HG02642 (cell line): ENCODE results near the gene CFAP119.

Experiments used
- ATAC-seq: cut with Tn5 transposase; IDR thresholded peaks from one replicate; pipeline ENCODE4 v1.9.1; 2021; ENCODE audit warnings: mild to moderate bottlenecking; ENCODE audit not compliant: unreplicated experiment, poor library complexity

The CFAP119 gene

DNA sequence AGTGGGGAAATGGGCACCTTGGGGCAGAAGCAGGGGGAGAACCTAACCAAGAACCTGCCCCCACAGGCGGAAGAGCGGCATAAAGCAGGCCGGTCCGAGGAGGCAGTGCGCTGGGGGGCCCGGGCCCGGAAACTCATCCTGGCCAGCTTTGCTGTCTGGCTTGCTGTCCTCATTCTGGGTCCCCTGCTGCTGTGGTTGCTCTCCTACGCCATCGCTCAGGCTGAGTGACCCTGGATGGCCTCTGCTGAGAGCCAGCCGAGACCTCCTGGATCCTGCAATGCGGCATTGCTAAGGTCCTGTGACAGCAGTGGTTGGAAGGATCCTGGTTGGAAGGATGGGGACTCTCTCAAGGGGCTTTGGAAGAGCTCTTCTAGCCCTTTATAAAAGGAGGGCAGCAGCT, 18.1 kb downstream of the CFAP119 start:
- ATAC-seq: no peak

DNA sequence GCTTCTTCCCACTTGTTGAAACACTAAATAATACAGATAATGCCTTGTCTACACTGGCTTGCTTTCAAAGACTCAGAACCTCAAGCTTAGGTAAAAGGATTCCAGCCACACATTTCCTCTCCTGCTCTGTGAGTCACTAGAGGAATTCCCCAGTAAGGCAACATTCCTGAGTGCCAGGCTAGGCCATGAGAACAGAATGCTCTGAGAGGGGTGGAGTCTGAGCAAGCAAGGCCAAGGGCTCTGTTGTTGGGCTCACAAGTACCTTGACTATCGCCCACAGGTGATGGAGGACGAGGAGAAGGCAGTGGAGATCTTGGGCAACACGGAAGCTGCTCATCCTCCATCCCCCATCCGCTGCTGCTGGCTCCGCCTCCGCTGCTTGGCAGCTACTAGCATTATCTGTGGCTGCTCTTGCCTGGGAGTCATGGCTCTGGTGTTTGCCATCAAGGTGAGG, 20.4 kb downstream of the CFAP119 start:
- ATAC-seq: no peak

DNA sequence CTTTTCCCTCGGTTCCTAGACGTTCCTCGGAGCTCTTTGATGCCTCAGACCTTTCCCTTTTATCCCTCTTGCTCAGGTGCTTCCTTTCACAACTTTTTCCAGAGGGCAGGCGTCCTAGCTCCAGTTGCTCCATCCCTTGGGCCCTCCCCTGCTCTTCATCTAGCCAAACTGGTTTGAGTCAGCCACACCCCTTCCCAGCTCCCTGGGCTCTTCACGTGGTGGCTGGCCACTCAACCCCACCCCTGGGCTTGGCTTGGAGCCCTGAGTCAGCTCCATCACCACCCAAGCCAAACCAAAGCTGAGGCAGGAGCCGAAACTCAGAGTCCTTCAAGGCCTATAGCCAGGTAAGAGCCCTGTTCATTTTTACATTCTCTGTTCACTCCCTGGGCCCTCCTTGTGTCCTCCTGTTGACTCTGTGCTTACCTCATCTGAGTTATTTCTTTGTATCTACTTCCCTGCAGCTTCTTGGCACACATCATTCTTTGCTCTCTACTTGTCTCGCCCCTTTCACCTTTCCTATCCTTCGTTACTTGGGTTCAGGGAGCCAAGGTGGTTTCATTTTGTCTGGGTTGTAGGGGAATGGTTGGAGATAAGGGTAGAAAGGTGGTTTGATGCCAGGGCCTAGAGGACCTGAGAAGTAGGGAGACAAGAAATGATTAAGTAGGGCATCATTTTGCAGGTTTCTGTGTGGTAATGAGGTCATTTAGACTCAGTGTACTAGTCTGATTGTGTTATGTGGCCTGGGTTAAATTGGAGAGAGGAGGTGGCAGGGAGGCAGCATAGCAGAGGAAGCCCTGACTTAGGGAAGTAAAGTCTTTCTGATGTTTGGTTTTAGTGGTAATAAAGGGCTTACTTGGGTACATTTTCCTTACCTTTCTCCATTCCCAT, 21.3 kb downstream of the CFAP119 start:
- no peak for ATAC-seq

DNA sequence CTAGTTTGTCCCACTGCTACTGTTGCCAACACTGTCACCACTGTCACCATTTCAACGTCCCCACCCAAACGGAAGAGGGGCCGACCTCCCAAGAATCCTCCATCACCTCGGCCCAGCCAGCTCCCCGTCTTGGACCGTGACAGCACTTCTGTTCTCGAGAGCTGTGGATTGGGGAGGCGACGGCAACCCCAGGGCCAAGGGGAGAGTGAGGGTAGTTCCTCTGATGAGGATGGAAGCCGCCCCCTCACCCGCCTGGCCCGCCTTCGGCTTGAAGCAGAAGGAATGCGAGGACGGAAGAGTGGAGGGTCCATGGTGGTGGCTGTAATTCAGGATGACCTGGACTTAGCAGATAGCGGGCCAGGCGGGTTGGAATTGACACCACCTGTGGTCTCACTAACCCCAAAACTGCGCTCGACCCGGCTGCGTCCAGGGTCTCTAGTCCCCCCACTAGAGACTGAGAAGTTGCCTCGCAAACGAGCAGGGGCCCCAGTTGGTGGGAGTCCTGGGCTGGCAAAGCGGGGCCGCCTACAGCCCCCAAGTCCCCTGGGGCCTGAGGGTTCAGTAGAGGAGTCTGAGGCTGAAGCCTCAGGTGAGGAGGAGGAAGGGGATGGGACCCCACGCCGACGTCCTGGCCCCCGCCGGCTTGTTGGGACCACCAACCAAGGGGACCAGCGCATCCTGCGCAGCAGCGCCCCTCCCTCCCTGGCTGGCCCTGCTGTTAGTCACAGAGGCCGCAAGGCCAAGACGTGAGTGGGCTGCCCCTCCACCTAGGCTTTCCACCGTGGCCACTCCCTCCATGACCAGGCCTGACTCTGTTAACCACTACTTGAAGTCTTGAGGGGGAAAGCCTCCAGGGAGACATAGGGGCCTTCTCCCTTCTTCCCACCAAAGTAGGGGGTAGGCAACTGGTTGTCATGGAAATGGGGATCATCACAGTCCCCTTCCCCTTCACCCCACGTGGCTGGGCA, 22.6 kb downstream of the CFAP119 start:
- no peak for ATAC-seq

DNA sequence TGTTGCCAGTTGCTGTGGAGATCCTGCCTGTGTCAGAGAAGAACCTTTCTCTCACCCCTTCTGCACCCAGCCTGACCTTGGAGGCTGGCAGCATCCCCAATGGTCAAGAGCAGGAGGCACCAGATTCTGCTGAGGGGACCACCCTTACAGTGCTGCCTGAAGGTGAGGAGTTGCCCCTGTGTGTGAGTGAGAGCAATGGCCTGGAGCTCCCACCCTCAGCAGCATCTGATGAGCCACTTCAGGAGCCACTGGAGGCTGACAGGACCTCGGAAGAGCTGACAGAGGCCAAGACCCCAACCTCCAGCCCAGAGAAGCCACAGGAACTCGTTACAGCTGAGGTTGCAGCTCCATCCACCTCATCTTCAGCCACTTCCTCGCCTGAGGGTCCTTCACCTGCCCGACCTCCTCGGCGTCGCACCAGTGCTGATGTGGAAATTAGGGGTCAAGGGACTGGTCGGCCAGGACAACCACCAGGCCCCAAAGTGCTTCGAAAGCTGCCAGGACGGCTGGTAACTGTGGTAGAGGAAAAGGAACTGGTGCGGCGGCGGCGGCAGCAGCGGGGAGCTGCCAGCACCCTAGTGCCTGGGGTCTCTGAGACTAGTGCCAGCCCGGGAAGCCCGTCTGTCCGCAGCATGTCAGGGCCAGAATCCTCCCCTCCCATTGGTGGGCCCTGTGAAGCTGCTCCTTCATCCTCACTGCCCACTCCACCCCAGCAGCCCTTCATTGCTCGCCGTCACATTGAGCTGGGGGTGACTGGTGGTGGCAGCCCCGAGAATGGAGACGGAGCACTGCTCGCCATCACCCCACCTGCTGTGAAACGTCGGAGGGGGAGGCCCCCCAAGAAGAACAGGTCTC, 23.8 kb downstream of the CFAP119 start:
- ATAC-seq: no peak

DNA sequence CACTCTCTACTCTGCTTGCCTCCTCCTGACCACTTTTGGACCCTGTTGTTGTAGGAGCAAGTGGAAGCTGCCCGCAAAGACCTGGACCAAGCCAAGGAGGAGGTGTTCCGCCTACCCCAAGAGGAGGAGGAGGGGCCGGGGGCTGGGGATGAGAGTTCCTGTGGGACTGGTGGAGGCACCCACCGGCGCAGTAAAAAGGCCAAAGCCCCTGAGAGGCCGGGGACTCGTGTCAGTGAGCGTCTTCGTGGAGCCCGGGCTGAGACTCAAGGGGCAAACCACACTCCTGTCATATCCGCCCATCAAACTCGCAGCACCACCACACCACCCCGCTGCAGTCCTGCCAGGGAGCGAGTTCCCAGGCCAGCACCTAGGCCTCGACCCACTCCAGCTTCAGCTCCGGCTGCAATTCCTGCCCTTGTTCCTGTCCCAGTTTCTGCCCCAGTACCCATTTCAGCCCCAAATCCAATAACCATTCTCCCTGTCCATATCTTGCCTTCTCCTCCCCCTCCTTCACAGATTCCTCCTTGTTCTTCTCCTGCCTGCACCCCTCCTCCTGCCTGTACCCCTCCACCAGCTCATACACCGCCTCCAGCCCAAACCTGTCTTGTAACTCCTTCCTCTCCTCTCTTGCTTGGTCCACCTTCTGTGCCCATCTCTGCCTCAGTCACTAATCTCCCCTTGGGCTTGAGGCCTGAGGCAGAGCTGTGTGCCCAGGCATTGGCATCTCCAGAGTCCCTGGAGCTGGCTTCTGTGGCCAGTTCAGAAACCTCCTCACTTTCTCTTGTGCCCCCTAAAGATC, 24.7 kb downstream of the CFAP119 start:
- ATAC-seq: no peak

DNA sequence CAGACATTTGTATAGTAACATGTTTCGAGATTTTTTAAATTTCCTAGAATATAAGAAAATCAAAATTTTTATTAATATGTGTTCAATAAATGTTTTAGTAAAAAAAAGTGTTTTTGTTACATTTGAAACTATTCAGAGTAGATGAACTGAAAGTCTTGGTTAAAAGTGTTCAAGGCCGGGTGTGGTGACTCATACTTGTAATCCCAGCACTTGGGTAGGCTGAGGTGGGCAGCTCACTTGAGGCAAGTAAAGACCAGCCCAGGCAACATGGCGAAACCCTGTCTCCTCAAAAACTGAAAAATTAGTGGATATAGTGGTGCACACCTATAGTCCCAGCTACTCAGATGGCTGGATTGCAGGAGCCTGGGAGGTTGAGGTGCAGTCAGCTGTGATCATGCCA, 30.5 kb downstream of the CFAP119 start:
- no peak for ATAC-seq

DNA sequence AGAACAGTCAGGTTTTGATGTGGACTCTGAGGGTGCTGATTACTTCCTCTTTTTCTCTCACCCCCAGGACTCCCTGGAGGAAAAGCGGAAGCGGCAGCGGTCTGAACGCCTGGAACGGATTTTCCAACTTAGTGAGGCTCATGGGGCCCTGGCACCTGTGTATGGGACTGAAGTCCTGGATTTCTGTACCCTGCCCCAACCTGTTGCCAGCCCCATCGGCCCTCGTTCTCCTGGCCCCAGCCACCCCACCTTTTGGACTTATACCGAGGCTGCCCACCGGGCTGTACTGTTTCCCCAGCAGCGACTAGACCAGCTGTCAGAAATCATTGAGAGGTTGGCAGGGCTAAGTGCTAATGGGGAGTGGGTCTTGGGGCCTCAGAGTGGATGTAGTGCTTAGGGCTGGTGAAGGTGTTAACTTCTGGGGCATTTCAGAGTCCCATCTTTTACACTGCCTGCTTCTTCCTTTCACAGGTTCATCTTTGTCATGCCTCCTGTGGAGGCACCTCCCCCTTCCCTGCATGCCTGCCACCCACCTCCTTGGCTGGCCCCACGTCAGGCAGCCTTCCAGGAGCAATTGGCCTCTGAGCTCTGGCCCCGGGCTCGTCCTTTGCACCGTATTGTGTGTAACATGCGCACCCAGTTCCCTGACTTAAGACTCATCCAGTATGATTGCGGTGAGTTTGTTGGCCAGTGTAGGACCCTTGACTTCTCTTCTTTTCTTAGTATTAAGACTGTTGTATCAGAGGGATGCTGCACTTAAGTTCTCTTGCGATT, 32.8 kb downstream of the CFAP119 start:
- ATAC-seq: no peak

DNA sequence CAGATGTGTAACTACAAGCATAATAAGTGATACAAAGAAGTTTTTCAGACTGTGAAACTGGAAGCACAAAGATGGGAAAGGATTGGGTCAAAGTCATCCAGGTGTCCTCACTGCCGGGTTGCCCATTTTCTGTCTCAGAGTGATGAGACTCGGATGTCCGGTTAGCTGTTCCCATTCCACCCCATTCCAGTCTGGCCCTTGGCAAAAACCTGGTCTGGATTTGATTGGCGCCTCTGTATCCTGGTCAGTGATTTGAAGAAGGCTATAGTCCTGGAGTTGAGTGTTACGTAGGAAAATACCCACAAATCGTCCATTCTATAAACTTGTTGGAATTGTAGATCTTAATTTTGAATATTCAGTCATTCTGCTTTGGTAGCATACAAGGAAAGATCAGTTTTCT, 33.5 kb downstream of the CFAP119 start:
- no peak for ATAC-seq

DNA sequence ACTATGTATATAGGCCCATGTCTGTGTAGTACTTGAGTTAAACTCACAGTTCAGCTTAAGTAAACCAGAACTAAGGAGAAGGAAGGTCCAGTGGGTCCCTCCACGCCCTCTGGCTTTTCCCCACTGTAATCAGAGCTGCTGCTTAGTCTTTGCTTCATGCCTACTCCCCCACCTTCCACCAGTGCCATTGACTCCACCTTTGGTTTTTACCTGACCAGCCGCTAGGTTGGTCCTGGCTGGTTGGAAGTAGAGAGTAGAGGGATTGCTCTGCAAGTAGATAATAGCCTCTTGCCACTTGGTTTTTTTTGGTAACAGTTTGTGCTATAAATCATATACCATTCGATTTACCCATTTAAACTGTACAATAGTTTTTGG, 36.5 kb downstream of the CFAP119 start:
- ATAC-seq: no peak

DNA sequence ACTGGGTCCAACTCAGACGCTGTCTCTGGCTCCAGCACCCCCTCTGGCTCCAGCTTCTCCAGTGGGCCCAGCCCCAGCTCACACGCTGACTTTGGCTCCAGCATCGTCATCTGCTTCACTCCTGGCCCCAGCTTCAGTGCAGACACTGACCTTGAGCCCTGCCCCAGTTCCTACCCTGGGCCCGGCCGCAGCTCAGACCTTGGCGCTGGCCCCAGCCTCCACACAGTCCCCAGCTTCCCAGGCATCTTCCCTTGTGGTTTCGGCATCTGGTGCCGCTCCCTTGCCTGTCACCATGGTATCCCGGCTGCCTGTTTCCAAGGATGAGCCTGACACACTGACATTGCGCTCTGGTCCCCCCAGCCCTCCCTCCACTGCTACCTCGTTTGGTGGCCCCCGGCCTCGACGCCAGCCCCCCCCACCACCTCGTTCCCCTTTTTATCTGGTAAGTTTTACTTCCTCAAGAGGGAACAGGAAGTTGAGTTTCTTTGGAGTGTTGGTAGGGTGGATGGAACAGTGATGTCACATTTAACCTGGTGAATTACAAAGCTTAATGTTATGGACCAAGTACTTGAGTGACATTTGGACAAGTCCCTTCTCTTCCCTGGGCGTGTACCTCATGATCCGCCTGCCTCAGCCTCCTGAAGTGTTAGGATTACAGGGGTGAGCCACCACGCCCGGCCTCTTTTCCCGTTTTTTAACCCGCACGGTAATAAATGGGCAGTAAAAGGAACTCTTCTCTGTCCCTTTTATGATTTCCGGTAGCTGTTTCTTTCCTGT, 37.0 kb downstream of the CFAP119 start:
- no peak for ATAC-seq

DNA sequence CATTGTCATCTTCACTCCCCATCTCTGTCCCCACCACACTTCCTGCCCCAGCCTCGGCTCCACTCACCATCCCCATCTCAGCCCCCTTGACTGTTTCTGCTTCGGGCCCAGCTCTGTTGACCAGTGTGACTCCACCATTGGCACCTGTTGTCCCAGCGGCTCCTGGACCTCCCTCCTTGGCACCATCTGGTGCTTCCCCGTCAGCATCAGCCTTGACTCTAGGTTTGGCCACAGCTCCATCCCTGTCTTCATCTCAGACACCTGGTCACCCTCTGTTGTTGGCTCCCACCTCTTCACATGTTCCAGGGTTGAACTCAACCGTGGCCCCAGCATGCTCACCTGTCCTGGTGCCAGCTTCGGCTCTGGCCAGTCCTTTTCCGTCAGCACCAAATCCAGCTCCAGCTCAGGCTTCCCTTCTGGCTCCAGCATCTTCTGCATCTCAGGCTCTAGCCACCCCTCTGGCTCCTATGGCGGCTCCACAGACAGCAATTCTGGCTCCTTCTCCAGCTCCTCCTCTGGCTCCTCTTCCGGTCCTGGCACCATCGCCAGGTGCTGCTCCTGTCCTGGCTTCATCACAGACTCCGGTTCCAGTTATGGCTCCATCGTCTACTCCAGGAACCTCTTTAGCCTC, 38.0 kb downstream of the CFAP119 start:
- no peak for ATAC-seq

DNA sequence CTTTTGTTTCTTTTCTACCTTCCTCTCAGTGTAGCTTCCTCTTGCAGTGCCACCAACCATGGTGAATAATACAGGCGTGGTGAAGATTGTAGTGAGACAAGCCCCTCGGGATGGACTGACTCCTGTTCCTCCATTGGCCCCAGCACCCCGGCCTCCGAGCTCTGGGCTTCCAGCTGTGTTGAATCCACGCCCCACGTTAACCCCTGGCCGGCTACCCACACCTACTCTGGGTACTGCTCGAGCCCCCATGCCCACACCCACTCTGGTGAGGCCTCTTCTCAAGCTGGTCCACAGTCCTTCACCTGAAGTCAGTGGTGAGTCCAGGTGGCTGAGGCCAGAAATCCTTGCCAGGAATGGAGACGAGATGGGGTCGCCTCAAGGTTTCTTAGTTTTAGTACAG, 38.9 kb downstream of the CFAP119 start:
- no peak for ATAC-seq

DNA sequence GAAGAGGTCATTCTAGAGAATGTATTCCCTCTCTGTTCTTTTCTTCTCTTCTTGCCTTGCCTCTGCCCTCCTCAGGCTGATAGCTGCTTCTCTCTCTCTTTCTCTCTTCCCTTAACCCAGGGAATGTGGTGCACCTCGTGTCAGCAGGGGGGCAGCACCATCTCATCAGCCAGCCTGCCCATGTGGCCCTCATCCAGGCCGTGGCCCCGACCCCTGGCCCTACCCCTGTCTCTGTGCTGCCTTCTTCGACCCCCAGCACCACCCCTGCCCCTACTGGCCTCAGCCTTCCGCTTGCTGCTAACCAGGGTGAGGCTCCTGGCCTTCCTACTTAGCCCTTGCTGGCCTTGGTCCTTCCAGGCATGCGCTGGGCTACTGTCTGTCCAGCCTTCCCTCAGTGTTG, 39.4 kb downstream of the CFAP119 start:
- no peak for ATAC-seq

DNA sequence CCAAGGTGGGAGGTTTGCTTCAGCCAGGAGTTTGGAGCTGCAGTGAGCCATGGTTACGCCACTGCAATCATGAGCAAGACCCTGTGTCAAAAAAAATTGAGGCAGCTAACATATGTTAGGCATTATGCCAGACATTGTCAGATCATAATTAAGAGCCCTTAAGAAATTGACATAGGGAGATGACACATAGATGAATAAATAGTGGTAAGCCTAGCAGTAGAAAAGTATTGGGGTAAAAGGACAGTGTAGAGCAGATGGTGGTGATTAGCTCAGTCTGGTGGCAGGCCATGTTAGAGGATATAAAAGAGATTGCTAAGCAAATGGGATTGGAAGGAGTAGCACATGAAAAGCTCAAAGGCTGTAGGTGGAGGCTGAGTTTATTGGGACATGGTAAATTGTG, 40.3 kb downstream of the CFAP119 start:
- no peak for ATAC-seq

DNA sequence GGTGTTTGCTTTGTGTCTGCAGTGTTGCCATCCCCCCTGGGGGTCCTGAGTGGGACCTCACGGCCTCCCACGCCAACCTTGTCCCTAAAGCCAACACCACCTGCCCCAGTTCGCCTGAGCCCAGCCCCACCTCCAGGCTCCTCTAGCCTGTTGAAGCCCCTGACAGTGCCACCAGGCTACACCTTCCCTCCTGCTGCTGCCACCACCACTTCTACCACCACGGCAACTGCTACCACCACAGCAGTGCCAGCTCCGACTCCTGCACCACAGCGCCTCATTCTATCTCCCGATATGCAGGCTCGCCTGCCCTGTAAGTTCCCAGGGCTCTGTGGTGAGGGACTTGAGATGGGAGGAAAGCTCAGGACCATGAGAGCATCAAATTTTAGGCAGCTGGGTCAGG, 40.7 kb downstream of the CFAP119 start:
- ATAC-seq: no peak

DNA sequence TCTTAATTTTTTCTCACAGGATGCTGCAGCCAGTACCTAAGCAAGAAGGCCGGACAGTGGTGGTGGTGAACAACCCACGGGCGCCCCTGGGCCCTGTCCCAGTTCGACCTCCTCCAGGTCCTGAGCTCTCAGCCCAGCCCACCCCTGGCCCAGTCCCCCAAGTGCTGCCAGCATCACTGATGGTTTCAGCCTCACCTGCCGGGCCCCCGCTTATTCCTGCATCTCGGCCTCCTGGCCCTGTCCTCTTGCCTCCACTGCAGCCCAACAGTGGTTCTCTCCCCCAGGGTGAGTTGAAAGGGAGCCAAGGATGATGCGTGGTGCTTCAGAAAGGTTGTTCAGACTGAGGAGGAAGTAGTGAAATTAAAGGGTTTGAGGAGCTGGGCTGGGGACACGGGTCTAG, 41.2 kb downstream of the CFAP119 start:
- ATAC-seq: no peak

DNA sequence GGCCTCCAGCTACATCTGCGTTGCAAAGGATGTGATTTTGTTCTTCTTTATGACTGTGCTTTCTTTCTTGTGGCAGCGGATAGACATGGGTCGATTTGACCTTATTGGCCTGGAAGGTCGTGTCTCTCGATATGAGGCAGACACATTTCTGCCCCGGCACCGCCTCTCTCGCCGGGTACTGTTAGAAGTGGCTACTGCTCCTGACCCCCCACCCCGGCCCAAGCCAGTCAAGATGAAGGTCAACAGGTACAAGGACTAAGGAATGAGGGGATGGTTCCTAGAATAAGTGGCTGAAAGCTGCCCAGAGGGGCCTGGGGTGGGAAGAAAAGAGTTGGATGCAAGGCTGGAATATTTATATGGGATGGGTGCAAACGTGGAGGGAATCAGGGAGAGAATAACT, 41.8 kb downstream of the CFAP119 start:
- ATAC-seq: no peak
